ENCODE measurements around the gene PID1.

- TF ChIP-seq CTCF (IDR thresholded peaks at IDR 0.05) (no peak), POLR2A (IDR thresholded peaks at IDR 0.05) (no peak)
Observed at GRCh38 chr2:229088517-229088913, 182.6 kb downstream of the PID1 start.

Measured in lower leg skin (tissue), 3 donors.